ES-I3 (cell line): ENCODE data around the gene MYH9.

Source experiments
- H3K36me3 ChIP-seq: 2 replicates; pipeline ENCODE4 v1.6.1; 2013; ENCODE audit warnings: mild to moderate bottlenecking, low read length, control low read depth, moderate library complexity; ENCODE audit not compliant: insufficient read depth
- H3K4me1 ChIP-seq: 2 replicates; pipeline ENCODE4 v1.6.1; 2013; ENCODE audit warnings: mild to moderate bottlenecking, control low read depth, low read length; ENCODE audit not compliant: insufficient read depth
- H3K9ac ChIP-seq: 2 replicates; pipeline ENCODE4 v1.6.1; 2013; ENCODE audit warnings: low read depth, mild to moderate bottlenecking, low read length, moderate library complexity
- H3K9me3 ChIP-seq: 2 replicates; pipeline ENCODE4 v1.6.1; 2013; ENCODE audit warnings: mild to moderate bottlenecking, low read length, moderate library complexity; ENCODE audit not compliant: control insufficient read depth, insufficient read depth

The MYH9 gene

GRCh38 chr22:36234919-36235318 is 152.8 kb downstream of the MYH9 start:
- peaks cover 6% of the 10 kb centered on the region; the same call in 1 of the 2 replicates for H3K4me1 ChIP-seq
- no peak overlapping the region for H3K9ac ChIP-seq
- H3K9me3 ChIP-seq, result no peaks in the 10 kb centered on the region; the same call in 1 of the 2 replicates
- no peaks in the 10 kb centered on the region for H3K36me3 ChIP-seq

DNA sequence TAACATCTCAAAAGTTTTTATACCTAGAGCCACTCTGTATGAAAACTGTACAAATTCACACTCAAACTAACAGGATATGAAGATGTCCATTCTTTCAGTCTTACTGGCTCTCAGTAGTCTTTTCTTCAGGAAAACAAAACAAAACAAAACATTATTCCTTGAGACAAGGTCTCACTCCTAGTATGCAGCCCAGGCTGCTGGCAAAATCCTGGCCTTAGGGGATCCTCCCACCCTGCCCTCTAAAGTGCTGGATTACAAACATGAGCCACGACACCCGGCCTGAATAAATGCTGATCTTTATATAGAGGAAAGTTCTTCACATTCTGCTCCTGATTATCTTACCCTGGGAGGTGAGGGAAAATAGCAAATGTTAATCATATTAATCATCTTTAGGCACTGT is 153.6 kb downstream of the MYH9 start:
- Histone ChIP-seq H3K9me3 (no peaks in the 10 kb centered on the region; the same call in 1 of the 2 replicates), H3K36me3 (no peaks in the 10 kb centered on the region), H3K9ac (no peak overlapping the region), H3K4me1 (peaks cover 6% of the 10 kb centered on the region; the same call in 1 of the 2 replicates)

DNA sequence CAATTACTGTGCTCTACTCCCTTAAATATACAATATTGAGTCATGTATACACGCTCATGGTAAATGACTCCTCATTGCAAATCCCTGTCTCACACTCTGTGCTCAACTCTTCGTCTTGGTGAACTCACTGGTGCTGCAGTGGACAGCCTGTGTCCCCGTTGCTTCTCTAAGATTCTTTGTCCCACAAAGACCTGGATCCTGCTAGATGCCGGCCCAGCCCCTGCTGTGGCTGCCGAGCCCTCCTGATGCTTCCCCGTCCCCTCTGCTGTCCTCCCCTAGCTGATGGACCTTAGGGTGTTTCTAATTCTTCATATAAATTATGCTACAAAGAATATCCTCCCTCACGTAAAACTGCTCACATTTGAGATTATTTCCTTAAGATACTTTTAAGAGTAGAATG is 154.0 kb downstream of the MYH9 start:
- H3K4me1 ChIP-seq, result peaks cover 5% of the 10 kb centered on the region; the same call in 1 of the 2 replicates
- no peaks in the 10 kb centered on the region; the same call in 1 of the 2 replicates for H3K9me3 ChIP-seq
- no peak overlapping the region for H3K9ac ChIP-seq
- H3K36me3 ChIP-seq, result no peaks in the 10 kb centered on the region

DNA sequence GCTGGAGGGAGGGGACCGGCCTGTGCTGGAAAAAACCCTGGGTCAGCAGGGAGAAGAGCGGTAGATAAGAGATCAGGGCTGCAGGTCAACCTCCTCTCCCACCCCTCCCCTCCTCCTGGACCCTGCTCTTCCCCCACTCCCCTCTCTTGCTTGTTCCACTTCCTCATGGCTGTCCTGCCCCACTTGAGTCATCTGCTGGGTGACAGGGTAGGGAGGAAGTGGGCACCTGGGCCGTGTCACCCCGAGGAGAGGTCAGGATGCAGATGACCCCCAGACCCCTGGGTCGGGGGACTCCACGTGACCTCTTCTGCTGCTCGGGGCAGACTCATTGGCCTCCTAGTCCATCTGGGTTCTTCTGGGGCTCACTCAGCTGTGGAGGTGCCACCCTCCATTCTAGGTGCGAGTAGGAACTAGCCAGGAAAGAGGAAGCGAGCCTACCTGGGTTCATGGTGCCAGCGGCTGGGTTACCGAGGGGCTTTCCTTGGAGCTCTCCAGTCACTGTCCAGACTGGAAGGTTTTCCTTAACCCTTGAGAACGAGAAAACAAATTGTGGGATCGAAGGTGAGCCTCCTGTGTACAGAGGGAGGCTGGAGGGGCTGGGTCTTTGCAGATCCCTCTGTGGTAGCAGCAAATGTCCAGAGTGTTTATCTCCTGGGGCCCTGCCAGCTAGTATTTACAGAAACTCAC is 154.9 kb downstream of the MYH9 start:
- Histone ChIP-seq H3K4me1 (no peaks in the 10 kb centered on the region), H3K9ac (no peak overlapping the region), H3K36me3 (no peaks in the 10 kb centered on the region), H3K9me3 (no peaks in the 10 kb centered on the region; the same call in 1 of the 2 replicates)
